ENCODE measurements around the gene PES1.

Gene PES1

DNA sequence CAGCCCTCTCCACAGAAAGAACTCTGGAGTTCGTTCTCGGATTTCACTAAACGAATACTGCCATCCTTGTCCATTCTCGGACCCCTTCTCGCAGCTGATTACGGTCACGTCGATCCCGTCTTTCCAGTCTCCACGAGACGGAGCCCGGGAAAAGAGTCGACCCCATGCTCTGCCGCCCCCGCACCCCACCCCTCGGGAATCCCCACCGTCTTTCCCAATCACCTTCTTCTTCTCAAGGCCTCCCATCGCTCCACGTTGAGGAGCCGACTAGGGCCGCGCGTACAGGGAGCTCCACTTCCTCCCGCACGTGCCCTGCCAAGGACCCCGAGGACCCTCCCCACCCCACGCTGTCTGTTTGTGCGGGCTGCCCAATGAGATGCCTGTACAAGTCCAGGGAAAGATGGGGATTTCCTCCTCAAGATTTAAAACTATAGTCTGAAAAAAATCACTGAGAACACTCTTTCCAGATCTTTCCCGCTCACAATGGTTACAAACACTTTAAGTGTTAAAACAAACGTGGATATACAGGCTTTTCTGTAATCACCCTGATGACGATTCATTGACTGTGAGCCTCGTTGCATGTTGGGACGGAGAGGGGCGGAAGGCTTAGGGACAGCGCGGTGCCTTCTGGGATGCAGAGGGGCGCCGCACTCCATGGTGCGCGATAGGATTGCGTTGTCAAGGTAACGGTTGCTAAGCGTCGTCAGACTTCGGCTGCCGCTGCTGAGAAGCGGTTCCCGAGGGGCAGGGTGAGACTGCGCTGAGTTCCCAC lies at the start of gene PES1:
Gene PES1, minus strand, starts transcription at position 323 of the 772 bp plus-strand sequence. Its CDS starts 77 bp downstream, at position 246.
- DNase-seq (ENCODE audit: low read depth), result peak; percentile 97
- TF ChIP-seq, protein P1, sequence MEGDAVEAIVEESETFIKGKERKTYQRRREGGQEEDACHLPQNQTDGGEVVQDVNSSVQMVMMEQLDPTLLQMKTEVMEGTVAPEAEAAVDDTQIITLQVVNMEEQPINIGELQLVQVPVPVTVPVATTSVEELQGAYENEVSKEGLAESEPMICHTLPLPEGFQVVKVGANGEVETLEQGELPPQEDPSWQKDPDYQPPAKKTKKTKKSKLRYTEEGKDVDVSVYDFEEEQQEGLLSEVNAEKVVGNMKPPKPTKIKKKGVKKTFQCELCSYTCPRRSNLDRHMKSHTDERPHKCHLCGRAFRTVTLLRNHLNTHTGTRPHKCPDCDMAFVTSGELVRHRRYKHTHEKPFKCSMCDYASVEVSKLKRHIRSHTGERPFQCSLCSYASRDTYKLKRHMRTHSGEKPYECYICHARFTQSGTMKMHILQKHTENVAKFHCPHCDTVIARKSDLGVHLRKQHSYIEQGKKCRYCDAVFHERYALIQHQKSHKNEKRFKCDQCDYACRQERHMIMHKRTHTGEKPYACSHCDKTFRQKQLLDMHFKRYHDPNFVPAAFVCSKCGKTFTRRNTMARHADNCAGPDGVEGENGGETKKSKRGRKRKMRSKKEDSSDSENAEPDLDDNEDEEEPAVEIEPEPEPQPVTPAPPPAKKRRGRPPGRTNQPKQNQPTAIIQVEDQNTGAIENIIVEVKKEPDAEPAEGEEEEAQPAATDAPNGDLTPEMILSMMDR (IDR thresholded peaks at IDR 0.05; ENCODE audit: low read depth, low read length, missing control alignments), result no peak
- H3K4me3 ChIP-seq (ENCODE audit: low read depth, low read length), result peak within 1 kb of the TSS; percentile 88

DNA sequence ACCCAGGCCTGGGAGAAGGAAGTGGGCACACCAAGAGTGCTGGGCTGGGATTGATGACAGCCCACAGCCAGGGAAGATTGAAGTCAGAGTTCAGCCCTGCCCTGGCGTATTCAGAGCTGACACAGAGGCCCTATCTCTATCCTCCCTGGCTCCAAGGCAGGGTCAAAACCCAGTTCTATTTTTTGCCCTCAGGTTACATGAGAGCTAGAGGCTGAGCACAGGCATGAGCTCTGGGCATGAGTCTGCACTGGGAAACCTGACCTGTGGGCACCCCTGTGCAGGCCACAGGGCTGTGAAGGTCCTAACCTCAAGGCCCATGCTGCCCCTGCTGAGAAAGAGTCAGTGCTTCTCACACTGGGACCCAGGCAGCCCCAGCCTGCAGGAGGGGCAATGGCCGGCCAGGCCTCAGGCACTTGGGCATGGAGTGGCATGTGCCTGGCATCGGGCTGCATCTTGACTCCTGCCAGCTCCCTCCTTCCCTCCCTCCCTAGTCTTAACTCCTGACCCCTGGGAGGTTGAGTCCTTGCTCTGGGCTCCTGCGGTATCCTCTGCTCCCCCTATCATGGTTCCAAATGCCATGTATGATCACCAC lies 49.2 kb upstream of the PES1 start:
- no peak overlapping the region for H3K4me3 ChIP-seq (ENCODE audit: low read depth, low read length)
- TF ChIP-seq, protein P1 (IDR thresholded peaks at IDR 0.05; ENCODE audit: low read depth, low read length, missing control alignments), result no peak
- no peak for DNase-seq (ENCODE audit: low read depth)

DNA sequence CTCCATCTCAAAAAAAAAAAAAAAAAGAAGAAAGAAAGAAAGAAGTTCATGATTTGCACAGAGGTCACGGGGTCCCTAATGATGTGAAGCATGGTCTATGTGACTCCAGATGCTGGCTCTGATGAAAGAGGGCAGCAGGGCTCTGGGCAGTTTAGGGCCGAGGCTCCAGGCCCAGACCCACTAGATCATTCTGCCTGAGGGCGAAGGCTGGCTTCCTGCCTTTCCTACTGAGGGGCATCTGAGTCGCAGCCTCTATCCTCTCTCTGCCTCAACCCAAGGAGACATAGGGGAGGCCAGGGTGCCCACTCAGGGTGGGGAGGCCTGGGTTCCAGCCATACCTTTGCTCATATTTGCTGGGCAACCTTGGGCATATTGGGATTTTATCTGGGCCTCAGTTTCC lies 48.7 kb upstream of the PES1 start:
- TF ChIP-seq, protein P1 (IDR thresholded peaks at IDR 0.05; ENCODE audit: low read depth, low read length, missing control alignments), result no peak
- no peak overlapping the region for H3K4me3 ChIP-seq (ENCODE audit: low read depth, low read length)
- DNase-seq (ENCODE audit: low read depth), result no peak

DNA sequence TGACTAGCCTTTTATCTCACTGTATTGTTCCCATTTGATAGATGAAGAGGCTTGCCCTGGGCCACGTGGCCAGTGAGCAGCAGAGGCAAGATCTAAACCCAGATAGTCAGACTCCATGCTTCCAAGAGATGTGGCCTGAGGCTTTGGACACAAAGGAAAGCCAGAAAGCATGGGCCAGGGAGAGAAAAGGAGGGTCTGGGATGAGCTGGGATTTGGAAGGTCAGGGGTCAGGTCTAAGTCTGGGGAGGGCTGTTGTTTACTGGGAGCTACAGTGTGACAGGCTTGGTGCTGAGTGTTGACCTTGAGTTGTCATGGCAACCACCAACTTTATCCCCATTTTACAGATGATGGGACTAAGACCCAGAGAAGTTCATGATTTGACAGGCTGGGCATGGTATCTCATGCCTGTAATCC lies 46.0 kb upstream of the PES1 start:
- H3K4me3 ChIP-seq (ENCODE audit: low read depth, low read length), result no peak overlapping the region
- TF ChIP-seq, protein P1 (IDR thresholded peaks at IDR 0.05; ENCODE audit: low read depth, low read length, missing control alignments), result no peak
- DNase-seq (ENCODE audit: low read depth), result no peak

DNA sequence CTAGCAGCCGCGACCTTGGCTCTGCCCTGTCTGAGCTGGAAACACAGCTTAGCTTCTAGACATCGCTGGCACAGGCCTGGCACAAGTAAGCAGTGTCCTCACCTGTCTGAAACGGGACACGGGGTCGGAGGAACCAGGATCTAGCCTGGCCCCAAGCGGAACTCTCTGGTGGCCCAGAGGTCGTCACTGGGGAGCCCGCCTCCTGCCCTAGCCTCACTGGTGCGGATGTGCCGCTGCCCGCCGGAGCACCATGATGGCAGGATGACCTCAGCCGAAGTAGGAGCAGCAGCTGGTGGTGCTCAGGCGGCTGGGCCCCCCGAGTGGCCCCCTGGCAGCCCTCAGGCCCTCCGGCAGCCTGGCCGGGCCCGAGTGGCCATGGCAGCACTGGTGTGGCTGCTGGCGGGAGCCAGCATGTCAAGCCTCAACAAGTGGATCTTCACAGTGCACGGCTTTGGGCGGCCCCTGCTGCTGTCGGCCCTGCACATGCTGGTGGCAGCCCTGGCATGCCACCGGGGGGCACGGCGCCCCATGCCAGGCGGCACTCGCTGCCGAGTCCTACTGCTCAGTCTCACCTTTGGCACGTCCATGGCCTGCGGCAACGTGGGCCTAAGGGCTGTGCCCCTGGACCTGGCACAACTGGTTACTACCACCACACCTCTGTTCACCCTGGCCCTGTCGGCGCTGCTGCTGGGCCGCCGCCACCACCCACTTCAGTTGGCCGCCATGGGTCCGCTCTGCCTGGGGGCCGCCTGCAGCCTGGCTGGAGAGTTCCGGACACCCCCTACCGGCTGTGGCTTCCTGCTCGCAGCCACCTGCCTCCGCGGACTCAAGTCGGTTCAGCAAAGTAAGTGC lies 44.7 kb upstream of the PES1 start:
- no peak for DNase-seq (ENCODE audit: low read depth)
- H3K4me3 ChIP-seq (ENCODE audit: low read depth, low read length), result peak overlapping the region; percentile 73
- TF ChIP-seq, protein P1 (IDR thresholded peaks at IDR 0.05; ENCODE audit: low read depth, low read length, missing control alignments), result no peak

DNA sequence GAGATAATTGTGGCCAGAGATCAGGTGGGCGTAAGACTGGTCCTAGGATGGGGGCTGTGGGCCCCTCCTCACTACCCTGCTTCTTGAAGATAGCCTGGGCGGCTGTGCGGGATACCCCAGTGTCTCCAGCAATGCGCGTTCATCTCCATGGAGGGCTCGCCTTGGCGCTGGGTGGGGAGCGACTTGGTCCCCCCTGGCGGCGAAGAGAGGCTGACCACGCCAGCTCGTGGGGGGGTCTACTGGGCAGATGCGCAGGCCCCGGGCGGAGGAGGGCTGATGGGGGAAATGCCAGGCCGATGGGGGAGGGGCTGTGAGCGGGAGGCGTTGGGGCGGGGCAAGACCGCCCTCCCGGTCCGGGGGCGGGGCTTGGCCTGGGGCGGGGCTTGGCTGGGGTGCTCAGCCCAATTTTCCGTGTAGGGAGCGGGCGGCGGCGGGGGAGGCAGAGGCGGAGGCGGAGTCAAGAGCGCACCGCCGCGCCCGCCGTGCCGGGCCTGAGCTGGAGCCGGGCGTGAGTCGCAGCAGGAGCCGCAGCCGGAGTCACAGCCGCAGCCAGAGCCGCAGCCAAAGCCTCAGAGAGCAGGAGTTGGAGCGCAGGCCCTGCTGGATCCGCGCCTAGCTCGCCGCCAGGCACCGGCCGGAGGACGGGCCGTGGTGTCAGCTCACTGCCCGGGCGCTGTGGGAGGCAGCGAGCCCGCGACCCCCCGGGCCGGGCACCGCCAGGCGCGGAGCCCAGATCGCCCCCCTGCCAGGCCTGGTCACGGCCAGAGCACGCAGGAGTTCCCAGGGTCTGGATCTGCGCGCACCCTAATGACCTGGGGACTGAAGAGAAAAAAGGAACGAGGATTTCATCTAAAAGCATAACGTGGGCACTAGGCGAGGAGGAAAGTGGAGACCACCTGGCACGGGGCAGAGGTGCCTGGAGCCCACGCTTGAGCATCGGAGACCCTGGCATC lies 43.8 kb upstream of the PES1 start, which contains the start of gene SLC35E4:
Gene SLC35E4, plus strand, starts transcription at position 509 of the 953 bp plus-strand sequence. CDS start 670 bp downstream, outside the sequence.
- TF ChIP-seq, protein P1 (IDR thresholded peaks at IDR 0.05; ENCODE audit: low read depth, low read length, missing control alignments), result peak; percentile 12
- H3K4me3 ChIP-seq (ENCODE audit: low read depth, low read length), result peak within 1 kb of the TSS; percentile 73
- DNase-seq (ENCODE audit: low read depth), result peak; percentile 33
